SK-N-MC (cell line): ENCODE measurements around the gene INHBC.

ENCODE experiments used
- FOXP2 ChIP-seq: optimal IDR thresholded peaks from 2 replicates; pipeline ENCODE3; 2011; ENCODE audit warnings: mild to moderate bottlenecking, moderate library complexity; ENCODE audit not compliant: insufficient read depth; ENCODE audit errors: extremely low read length, control extremely low read depth
- POLR2AphosphoS5 ChIP-seq: IDR thresholded peaks from 2 replicates; pipeline ENCODE4 v1.6.1; 2012; ENCODE audit warnings: mild to moderate bottlenecking, low read depth, low read length, borderline replicate concordance

DNA sequence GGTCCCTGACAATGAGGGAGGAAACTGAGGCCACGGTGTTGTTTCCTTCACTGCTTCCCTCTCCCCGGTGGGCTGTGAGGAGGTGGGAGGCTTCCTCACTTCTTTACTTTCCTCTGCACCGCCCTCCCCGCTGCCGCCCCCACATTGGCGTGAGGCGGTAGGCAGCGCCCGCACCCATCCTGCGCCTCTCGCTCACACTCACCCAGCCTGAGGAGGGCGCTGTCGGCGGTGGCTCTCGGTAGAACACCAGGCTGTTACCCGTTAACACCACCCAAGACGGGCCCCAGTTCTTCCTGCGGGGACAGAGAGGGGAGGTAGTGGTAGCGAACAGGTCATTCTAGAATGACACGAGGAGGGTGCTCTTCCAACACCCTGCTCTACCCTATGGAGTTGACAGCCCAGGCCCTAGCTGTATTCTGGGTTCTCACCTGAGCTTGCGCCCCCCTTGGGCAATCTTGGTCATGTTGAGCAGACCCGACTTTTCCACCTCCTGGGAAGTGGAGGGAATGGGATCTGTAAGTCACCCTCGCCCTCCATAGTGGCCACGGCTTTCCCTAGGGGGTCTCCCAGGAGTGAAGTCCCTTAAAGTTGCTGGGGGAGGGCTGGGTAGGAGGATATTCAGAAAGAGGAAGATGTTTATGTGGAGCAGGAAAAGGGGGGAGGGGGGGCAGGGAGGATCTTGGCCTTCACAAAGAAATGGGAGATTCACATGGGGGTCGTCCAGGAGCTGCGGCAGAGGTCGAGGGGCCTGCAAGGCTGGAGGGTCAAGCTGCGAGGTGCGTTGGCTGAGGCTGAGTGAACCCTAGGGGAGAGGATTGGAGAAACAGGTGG is 41.8 kb downstream of the INHBC start:
- TF ChIP-seq POLR2AphosphoS5, result no peak
- no peak for TF ChIP-seq FOXP2
